ENCODE data around the gene GIT2.
"Not testable (repeated sequence)": the region's sequence is repeated elsewhere in the genome, so short reads cannot be mapped to it uniquely, and the experiment has no call there.

The GIT2 gene

DNA sequence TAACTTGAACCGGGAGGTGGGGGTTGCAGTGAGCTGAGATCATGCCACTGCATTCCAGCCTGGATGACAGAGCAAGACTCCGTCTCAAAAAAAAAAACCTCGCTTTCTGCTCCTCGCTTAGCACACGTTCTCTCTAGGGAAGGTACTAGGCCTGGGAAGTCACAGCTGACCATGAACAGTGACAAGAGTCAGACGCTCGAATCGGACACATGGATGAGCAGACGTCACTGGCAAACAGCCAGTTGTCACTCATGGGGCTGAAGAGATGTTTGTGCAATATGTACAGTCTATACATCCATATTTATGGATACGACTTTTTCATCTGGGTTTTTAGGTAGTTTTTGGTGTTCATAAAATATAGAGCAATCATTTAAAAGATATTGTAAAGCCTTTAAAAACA is 76.7 kb downstream of the GIT2 start:
- no peak for DNase-seq (ENCODE audit: low spot score)

DNA sequence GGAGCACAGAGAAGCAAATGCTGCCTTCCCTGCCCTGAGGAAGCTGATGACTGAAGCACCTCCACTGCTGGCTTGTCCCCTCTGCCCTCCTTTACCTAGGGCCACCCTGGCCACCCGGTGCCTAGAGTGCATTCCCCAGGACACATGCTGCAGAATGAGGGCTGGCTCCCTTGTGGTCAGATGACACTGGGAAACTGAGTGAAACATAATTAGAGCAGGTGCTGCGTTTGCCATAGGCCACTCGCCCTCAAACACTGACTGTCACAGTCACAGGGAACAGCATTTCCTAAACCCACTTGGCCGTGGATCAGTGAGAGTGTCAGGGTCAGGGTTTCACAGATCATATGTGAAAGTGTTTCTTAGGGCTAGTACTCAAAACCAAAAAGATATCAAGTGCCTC is 80.1 kb downstream of the GIT2 start:
- no peak for DNase-seq (ENCODE audit: low spot score)

DNA sequence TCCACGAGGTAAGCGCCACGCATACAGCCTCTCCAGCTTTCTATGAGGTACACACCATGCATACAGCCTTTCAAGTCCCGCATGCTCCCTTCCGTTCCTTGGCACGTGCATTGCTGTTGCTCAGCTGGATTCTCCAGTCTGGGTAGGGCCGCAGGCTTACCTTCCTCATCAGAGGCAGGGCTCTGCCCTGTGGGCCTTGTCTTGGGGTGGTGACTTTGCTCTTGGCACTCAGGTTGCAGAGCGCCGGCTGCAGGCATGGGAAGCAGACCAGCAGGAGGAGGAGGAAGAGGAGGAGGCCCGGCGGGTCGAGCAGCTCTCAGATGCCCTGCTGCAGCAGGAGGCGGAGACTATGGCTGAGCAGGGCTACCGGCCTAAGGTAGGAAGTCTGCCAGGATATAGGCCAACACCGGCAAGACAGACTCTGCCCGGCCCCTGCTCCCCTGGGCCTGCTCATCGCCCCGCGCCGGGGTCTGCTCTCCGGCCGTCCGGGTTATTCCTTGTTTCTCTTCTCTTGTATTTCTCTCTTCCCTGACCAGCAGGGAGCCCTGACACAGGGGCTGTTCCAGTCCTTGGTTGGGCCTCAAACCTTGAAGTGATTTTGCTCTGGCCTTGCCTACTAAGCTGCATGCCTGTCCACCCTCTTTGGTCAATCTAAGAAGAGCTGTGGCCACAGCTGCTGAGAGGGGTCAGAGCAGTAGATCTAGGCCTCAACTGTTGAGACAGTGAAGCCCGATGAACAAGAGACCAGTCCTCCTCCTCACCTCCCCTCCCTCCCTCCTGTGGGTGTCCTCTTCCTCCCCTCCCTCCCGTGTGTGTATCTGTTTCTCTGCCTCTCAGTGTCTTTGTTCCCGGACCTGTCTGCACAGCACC is 80.8 kb downstream of the GIT2 start:
- DNase-seq (ENCODE audit: low spot score) = no peak

DNA sequence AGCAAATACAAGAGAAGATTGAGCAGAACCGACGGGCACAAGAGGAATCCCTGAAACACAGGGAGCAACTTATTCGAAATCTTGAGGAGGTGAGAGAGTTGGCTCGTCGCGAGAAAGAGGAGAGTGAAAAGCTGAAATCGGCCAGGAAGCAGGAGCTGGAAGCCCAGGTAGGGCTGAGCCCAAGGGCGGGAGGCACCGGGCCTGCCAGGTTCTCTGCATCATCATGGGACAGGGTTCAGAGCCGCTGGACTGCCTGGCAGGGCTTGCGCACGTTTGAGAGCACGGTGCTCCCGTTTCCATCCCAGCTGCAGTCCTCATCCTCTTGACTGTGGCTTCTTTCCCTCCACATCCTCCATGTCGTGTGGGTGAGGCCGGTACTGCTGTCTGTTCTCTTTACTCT is 81.7 kb downstream of the GIT2 start:
- no peak for DNase-seq (ENCODE audit: low spot score)

DNA sequence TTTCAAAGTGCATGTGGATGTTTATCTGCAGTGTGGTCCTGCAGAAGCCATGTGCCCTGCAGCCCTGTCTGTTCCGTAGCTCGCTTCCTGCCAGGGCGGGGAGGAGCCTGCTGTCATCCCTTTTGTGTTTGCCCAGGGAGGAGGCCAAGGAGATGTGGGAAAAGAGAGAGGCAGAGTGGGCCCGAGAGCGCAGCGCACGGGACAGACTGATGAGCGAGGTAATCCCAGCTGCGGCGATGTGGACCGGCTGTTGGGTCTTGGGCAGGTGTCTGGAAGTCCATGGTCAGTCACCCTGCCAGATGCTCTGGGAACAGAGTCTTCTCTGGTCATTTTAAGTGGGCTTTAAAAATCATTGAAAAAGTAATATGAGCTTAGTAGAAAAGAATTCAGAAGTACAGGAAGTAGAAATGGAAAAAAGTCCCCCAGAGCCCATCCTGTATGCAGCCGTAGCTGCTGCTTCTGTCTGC is 83.3 kb downstream of the GIT2 start:
- no peak for DNase-seq (ENCODE audit: low spot score)

DNA sequence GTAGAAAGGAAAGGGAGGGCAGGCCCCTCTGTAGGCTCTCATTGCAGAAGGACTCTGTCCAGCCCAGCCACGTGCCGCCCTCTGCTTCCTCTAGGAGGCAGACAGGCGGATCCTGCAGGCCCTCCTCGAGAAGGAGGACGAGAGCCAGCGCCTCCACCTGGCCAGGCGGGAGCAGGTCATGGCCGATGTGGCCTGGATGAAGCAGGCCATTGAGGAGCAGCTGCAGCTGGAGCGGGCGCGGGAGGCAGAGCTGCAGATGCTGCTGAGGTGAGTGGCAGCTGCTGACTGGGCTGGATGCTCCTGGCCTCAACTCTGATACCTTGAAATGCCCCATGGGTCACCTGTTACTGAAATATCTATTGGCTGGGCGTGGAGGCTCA is 85.2 kb downstream of the GIT2 start:
- DNase-seq (ENCODE audit: low spot score) = peak; percentile 33

DNA sequence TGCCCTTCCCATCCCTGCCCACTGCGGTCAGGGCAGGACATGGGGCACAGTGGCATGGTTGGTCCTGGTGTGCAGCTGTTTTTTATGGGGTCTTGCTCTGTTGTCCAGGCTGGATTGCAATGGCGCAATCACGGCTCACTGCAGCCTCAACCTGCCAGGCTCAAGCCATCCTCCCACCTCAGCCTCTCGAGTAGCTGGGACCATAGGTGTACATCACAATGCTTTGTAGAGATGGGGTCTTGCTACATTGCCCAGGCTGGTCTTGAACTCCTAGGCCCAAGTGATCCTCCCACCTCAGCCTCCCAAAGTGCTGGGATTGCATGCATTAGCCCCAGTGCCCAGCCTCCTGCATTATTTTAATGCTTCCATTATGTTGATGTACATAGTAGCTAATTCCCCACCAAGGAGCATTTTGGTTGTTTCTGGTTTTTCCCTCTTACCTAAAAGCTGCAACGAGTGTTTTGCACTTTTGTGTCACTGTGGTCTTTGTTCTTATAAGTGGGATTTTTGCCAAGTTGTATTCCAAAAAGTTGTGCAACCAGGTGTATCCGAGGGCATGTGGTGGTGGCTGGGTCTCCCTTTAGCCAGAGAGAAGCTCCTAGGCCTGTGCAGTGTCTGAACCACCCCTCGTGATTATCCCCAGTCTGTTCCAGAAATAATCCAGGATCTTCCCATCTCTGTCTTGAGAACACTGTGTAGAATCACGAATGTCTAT is 85.8 kb downstream of the GIT2 start:
- no peak for DNase-seq (ENCODE audit: low spot score)

DNA sequence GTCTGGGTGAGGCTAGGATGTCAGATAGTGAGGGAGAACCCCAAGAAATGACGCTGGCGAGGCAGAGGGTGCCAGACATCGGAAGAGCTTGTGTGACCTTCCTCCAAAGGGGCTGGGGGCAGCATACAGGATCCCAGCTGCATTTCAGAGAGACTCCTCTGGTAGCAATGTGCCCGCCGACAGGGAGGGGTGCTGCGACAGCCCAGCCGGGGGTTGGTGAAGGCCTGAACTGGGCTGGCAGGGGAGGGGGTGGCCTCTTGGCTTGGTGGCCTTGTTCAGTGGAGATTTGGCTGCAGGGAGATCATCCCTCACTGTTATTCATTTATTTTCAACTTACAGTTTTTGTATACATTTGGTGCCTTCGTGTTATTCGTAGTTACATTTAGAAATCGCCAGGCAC is 90.9 kb downstream of the GIT2 start:
- DNase-seq (ENCODE audit: low spot score) = no peak

DNA sequence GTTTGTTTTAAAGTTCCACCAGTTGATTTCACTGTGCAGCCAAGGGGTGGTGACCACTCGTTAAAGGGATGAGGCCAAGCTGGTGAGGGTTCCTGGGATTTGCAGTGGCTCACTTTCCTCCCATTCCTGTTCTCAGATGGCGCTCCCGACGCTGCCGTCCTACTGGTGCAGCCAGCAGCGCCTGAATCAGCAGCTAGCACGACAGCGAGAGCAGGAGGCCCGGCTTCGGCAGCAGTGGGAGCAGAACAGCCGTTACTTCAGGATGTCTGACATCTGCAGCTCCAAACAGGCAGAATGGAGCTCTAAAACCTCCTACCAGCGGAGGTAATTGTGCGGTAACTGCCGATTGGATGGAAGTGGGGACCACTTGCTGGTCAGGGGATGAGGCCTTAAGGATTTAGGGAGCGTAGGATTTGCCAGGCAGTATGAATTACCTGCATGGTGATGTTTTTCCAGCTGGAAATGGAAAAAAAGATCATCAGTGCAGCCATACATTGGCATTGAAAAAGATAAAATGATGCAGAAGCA is 93.2 kb downstream of the GIT2 start:
- DNase-seq (ENCODE audit: low spot score) = no peak

DNA sequence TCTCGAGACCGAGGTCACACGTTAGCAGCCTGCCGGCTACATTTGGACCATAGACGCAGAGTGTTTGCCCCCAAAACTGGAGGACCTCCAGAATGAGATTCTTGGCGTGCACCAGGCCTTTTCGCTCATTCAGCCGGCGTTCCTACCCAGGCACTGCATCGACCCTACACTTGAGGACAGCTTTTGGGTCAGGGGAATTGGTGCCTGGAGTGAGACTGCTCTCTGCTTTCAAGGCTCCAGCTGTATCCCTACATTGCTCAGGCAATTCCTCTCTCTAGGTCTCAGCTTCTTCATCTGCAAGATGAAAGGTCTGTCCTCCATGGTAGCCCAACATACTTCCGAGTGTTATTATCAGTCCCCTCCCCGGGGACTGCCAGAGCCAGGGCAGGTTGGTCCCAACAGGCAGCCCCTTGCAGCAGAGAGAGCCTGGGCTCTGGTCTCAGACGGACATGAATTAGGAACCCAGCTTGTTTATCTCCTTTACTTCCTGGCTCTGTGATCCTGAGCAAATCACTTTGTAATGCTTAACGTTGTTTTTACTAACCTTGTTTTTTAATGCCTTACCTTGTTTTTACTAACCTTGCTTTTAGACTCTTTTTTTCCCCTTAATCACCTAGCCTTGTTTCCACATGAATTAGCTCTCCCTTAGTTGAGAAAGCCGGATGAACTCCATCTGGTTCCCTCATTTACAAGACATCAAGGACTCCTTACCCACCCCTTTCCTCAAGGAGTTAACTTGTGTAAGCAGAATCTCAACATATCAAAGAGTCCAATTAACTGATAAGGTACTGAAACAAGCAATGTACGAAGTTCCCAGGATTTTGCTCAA is 95.2 kb downstream of the GIT2 start:
- no peak for DNase-seq (ENCODE audit: low spot score)

DNA sequence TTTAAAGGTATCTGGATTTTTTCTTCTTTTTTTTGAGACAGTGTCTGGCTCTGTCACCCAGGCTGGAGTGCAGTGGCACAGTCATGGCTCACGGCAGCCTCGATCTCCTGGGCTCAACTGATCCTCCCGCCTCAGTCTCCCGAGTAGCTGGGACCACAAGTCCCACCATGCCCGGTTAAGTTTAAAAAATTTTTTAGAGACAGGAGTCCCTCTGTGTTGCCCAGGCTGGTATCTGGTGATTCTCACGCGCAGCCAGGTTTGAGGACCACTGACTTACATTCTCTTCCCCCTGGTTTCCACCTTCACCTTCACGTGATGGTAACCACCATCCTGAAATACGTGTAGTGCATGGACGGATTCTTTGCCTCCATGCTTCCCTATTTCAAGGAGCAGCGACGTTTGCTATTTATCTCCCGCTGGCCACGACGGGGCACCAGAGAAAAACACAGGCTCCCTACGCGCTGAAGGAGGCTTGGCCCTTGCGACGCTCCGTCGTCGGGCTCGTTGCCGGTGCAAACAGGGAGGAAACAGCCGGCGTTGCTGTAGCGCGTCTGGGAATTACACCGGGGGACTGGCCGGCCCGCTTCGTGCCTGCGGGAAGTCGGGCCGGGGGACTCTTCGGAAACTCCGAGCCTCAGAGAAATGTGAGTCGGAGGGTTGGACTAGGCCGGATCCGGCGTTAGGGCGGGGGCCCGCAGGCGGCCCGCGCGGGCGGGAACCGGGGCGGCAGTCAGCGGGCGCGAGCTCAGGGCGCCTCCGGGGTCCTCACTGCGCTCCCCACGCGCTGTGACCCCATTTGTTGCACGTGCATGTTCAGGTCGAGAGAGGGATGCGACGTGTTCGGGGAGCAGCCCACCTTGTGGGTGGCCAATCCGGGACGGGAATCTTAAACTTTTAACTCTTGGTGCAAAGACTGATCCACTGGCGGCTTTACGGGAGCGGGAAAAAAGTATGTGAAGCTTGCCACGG is 96.1 kb downstream of the GIT2 start, which contains the start of gene TCHP:
TCHP (plus strand) TSS at position 492 of the 969 bp plus-strand sequence. CDS start 2,753 bp downstream, outside the sequence.
- DNase-seq (ENCODE audit: low spot score) = peak; percentile 89

DNA sequence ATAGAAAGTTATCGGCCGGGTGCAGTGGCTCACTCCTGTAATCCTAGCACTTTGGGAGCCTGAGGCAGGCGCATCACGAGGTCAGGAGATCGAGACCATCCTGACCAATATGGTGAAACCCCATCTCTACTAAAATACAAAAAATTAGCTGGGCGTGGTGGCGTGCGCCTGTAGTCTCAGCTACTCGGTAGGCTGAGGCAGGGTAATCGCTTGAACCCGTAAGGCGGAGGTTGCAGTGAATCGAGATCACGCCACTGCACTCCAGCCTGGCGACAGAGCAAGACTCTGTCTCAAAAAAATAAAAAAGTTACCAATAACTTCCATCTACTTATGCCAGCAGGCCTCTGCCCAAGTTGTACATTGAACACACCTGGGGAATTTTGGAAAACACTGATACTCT is 96.8 kb downstream of the GIT2 start:
- not testable (repeated sequence) for DNase-seq (ENCODE audit: low spot score)

DNA sequence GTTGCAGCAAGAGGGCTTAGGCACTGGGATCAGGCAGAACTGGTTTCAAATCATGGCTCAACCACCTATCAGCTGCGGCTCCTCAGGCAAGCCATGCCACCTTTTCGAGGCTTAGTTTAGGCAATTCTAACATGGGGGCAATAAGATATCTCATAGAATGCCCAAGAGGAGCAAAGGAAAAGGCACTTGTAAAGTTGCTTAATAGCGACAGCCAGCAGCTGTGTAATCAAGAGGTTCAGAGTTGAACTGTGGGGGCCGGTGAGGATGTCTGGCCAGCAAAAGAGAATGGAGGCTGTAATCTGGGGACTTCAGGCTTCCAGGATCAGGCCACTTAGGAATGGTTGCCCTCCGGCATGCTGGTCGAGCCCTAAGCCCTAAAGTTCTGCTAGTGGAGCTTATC is 99.1 kb downstream of the GIT2 start:
- DNase-seq (ENCODE audit: low spot score) = no peak

DNA sequence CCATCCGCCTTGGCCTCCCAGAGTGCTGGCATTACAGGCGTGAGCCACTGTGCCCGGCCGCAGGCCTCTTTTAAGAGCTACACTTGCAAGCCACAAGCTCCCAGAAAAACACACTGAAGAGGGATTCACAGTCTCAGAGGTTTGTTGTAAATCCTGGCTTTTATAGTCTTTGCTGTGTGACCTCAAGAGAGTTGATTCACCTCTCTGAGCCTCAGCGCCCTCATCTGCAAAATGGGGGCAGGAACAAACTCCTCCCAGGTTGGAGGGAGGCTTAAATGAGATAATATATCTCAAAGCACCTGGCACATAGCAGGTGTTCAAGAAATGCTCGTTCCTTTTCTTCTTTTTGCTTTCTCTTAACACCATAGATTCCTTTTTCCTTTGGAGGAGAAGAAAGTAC is 100.0 kb downstream of the GIT2 start:
- DNase-seq (ENCODE audit: low spot score) = no peak

DNA sequence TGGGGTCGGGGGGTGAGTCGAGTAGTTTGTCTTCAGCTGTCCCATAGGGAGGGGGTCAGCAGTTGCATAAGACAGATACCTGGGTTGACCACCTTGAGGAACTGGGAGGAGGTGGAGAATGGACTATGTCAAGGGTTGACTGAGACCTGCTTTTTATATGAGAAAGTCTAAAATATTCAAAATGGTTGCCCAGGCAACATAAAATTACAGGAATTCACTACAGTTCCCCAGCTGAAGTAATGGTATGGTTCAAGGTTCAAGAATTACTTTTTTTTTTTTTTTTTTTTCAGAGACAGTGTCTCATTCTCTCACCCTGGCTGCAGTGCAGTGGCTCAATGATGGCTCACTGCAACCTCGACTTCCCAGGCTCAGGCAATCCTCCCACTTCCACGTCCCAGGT is 101.2 kb downstream of the GIT2 start:
- DNase-seq (ENCODE audit: low spot score) = no peak

DNA sequence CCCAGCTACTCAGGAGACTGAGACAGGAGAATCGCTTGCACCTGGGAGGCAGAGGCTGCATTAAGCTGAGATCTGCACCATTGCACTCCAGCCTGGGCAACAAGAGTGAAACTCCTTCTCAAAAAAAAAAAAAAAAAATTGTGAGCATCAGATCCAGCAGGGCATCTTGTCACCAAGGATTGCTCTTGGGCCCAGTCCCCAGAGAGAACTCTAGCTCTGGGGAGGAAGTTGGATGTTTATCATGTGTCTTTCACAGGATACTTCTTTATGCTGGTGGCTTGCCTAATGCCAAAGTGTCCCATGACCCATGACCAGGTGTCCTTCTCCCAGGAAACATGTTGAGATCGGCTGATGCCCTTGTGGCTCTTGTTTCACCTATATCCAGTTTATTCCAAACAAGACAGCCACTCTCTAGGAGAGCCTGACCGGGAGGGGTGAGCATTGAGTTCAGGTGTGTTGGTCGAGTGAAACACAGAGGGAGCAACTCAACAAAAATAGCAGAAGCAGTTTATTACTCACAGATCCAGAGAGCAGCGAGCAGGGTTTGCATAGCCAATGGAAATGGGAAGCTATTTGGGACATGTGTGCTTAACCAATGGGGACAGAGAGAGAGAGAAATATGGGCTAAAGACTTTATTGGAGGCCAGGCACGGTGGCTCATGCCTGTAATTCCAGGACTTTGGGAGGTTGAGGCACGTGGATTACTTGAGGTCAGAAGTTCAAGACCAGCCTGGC is 102.7 kb downstream of the GIT2 start:
- DNase-seq (ENCODE audit: low spot score) = no peak

DNA sequence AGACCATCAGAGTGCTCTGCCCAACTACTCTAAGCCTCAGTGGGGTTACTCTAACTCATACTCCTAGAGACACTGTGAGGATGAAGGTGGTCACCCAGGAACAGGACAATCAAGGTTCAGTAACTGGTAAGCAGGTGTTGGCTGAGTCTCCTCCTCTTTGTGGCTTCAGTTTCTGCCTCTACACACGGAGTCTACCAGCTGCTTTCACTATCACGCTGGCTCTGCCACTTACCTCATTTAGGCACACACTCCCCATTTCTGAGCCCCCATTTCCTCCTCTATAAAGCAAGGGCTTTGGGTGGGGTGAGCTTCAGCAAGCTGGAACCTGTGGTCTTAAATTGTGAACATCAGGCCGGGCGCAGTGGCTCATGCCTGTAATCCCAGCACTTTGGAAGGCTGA is 103.4 kb downstream of the GIT2 start:
- no peak for DNase-seq (ENCODE audit: low spot score)

DNA sequence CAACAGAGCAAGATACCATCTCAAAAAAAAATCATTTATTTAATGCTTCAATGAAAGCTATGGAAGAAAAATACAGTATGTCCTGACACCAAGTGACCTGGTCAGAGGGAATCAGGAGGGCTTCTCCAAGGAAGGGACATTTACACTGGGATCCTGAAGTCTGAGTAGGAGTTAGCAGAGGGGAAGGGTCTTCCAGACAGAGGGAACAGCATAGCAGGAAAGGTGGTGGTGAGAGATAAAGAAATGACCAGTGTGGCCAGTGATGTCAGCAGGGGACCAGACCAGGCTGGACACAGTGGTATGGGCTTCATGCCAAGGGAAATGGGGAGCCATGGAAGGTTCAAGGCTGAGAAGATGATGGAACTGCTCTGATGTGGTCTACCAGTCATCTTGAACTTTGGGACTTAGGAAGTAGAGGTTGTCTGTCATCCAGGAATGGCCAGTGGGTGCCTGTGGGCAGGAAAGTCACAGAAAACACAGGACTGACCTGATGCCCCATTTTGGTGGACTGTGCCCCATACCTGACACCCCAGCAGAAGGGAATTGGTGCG is 103.9 kb downstream of the GIT2 start:
- no peak for DNase-seq (ENCODE audit: low spot score)

DNA sequence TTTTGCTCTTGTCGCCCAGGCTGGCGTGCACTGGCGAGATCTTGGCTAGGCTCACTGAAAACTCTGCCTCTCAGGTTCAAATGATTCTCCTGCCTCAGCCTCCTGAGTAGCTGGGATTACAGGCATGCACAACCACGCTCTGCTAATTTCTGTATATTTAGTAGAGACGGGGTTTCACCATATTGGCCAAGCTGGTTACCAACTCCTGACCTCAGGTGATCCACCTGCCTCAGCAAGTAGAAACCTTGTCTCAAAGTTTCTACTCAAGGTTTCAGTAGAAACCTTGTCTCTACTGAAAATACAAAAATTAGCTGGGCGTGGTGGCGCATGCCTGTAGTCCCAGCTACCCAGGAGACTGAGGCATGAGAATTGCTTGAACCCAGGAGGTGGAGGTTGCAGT is 104.4 kb downstream of the GIT2 start:
- not testable (repeated sequence) for DNase-seq (ENCODE audit: low spot score)

DNA sequence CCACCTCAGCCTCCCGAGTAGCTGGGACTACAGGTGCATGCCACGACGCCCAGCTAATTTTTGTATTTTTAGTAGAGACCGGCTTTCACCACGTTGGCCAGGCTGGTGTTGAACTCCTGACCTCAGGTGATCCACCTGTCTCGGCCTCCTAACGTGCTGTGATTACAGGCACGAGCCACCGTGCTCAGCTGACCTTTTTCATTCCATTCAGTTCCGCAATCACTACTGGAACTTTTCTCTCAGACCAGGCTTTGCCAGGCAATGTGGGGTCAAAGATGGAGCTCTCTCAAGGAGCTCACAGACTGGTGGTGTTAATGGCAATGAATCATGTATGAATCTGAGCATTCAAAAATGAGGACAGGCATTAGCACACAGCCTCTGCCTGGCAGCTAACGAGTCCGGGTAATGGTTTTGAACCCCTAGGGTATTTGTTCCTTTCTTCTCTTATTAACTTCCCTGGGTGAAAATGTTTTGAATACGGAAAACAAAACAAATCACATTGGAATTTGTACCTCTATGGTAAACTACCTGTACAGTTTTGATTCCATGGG is 105.5 kb downstream of the GIT2 start:
- peak; percentile 25 for DNase-seq (ENCODE audit: low spot score)

Data from kidney tubule cell (primary cell).